Measurements from ENCODE around the gene TOM1.
"Not testable (repeated sequence)": the region's sequence is repeated elsewhere in the genome, so short reads cannot be mapped to it uniquely, and the experiment has no call there.

TOM1 gene

DNA sequence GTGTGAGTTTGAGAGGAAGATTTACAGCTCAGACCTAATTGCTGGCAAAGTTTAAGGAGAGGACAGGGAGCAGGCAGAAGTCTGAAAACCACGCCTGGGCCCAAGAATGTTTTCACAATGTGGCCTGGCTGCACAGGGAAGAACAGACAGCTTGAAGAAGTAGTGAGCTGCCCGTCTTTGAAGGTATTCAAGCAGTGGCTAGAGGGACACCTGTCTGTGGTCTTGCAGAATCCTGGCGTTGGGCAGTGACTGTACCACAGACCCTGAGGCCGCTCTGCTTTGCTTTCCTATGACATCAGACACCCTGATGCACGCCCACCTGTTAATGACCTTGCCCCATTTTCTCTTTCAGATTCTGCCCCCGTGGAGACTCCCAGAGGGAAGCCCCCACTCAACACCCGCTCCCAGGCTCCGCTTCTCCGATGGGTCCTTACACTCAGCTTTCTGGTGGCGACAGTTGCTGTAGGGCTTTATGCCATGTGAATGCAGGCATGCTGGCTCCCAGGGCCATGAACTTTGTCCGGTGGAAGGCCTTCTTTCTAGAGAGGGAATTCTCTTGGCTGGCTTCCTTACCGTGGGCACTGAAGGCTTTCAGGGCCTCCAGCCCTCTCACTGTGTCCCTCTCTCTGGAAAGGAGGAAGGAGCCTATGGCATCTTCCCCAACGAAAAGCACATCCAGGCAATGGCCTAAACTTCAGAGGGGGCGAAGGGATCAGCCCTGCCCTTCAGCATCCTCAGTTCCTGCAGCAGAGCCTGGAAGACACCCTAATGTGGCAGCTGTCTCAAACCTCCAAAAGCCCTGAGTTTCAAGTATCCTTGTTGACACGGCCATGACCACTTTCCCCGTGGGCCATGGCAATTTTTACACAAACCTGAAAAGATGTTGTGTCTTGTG lies 93.7 kb downstream of the TOM1 start:
- DNase-seq (ENCODE audit: low read depth in 1 of 2, low spot score in 1 of 2), result no peak

DNA sequence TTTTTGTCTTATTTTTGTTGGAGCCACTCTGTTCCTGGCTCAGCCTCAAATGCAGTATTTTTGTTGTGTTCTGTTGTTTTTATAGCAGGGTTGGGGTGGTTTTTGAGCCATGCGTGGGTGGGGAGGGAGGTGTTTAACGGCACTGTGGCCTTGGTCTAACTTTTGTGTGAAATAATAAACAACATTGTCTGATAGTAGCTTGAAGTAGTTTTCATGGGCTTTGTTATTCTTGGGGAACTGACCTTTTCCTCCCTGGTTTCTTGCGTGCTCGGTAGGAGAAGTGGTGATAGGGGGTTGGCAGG lies 94.3 kb downstream of the TOM1 start:
- DNase-seq (ENCODE audit: low read depth in 1 of 2, low spot score in 1 of 2), result no peak

DNA sequence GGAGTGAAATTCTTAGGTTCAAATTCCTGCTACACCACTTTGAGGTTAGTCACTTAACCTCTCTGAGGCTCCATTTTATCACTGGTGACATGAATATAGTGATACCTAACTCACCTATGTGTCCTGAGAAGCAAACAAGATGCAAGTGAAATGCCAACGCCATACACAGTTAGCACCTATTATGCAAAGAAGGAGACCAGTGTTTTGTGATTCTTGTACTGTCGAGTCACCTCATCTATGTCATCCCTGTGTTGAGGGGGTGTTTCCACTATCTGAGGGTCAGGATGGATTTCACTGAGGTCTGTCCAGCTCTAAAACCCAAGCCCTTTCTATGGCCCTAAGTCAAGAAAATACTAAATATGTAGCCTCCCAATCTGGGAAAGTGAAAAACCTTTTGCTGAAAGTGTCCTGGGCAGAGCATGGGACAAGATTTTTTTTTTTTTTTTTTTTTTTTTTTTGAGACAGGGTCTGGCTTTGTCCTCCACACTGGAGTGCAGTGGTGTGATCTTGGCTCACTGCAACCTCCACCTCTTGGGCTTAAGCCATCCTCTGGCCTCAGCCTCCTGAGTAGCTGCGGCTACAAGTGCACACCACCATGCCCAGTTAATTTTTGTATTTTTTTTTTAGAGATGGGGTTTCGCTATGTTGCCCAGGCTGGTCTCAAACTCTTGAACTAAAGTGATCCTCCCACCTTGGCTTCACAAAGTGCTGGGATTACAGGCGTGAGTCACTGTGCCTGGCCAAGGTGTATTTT lies 95.3 kb downstream of the TOM1 start:
- DNase-seq (ENCODE audit: low read depth in 1 of 2, low spot score in 1 of 2), result no peak

DNA sequence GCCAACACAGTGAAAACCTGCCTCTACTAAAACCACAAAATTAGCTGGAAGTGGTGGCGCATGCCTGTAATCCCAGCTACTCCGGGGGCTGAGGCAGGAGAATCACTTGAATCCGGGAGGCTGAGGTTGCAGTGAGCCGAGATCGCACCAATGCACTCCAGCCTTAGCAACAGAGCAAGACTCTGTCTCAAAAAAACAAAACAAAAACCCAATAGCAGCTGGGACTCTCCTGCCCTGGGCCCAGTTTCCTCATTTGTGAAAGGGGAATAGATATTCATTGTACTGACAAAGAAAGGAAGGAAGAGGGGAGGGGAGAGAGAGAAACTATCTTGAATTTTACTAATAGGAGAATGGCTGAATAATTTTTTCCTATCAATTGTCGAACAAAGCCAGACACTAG lies 96.9 kb downstream of the TOM1 start:
- not testable (repeated sequence) for DNase-seq (ENCODE audit: low read depth in 1 of 2, low spot score in 1 of 2)

DNA sequence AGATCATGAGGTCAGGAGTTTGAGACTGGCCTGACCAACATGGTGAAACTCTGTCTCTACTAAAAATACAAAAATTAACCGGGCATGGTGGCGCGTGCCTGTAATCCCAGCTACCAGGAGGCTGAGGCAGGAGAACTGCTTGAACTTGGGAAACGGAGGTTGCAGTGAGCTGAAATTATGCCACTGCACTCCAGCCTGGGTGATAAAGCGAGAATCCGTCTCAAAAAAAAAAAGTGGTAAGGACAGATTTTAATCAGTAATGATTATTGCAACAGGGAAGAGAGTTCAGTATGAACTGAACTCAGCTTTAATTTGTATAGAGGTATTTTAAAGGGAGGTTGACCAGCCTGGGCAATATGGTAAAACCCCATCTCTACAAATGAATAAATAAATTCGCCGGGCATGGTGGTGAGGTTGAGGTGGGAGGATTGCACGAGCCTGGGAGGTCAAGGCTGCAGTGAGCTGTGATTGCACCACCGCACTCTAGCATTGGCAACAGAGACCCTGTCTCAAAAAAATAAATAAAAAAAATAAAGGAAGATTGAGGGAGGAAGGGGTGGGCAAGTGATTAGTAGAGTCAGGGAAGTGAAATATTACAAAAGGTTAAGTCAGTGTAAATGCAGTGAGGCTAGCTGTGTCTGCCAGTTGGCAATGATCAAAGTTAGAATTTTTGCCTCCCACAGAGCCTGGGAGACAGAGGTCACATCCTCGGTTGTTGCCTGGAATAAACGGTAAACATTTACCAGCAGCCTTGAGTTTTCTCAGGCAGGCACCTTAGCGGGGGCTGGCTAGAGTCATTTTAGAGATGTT lies 97.6 kb downstream of the TOM1 start:
- no peak for DNase-seq (ENCODE audit: low read depth in 1 of 2, low spot score in 1 of 2)
